HG02763 (cell line): ENCODE measurements around the gene GSN.
"Not testable (repeated sequence)": the region's sequence is repeated elsewhere in the genome, so short reads cannot be mapped to it uniquely, and the experiment has no call there.

ENCODE experiments used
- ATAC-seq: cut with Tn5 transposase; IDR thresholded peaks from one replicate; pipeline ENCODE4 v1.9.1; 2021; ENCODE audit warnings: mild to moderate bottlenecking, moderate library complexity; ENCODE audit not compliant: unreplicated experiment

GSN gene

GRCh38 chr9:121286973-121287741 is 19.2 kb downstream of the GSN start:
- ATAC-seq = no peak

- ATAC-seq = no peak
These were observed 20.7 kb downstream of the GSN start for GRCh38 chr9:121288673-121289025.

GRCh38 chr9:121289026-121289771 is 21.2 kb downstream of the GSN start:
- no peak for ATAC-seq

- ATAC-seq = no peak
These were observed 21.9 kb downstream of the GSN start for GRCh38 chr9:121289772-121290370.

DNA sequence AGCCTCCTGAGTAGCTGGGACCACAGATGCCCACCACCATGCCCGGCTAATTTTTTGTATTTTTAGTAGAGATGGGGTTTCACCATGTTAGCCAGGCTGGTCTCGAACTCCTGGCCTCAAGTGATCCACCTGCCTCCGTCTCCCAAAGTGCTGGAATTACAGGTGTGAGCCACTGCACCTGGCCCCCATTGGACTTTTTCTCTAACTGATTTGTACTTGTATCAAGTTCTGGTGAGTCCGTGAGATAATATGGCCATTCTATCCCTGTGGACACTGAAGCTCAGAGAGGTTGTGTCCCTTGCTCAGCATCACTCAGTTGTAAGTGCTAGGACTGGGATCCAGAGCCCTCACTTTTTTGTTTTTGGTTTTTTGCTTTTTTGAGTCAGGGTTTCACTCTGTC is 23.6 kb downstream of the GSN start:
- not testable (repeated sequence) for ATAC-seq

GRCh38 chr9:121292051-121292450 is 24.1 kb downstream of the GSN start:
- no peak for ATAC-seq

DNA sequence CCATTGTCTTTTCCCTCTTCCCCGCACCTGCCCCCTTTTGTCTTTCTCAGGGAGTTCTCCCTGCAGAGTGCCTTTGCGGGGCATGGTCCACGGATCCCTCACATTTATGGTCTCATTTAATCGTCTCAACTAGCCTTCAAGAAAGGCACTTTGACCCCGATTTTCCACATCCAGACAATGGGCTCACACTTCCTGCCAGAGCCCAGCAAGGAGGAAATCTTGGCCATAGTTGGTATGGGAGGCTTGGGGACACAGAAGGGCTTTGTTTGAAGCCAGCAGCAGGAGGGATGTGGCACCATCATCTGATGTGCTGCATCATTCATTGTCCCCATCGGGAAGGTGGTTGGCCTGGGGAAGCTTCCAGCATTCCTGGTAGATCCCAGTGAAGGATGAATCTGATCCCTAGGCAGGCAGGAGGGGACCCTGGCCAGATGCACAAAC is 24.9 kb downstream of the GSN start:
- no peak for ATAC-seq

GRCh38 chr9:121294151-121294743 is 26.3 kb downstream of the GSN start:
- no peak for ATAC-seq

- ATAC-seq = no peak
These were observed 27.1 kb downstream of the GSN start for GRCh38 chr9:121294866-121295661.

GRCh38 chr9:121295662-121296191 is 27.8 kb downstream of the GSN start:
- no peak for ATAC-seq

GRCh38 chr9:121296213-121297127 is 28.5 kb downstream of the GSN start:
- no peak for ATAC-seq

GRCh38 chr9:121297389-121297788 is 29.4 kb downstream of the GSN start:
- ATAC-seq = no peak

GRCh38 chr9:121298016-121298538 is 30.1 kb downstream of the GSN start:
- ATAC-seq = no peak

DNA sequence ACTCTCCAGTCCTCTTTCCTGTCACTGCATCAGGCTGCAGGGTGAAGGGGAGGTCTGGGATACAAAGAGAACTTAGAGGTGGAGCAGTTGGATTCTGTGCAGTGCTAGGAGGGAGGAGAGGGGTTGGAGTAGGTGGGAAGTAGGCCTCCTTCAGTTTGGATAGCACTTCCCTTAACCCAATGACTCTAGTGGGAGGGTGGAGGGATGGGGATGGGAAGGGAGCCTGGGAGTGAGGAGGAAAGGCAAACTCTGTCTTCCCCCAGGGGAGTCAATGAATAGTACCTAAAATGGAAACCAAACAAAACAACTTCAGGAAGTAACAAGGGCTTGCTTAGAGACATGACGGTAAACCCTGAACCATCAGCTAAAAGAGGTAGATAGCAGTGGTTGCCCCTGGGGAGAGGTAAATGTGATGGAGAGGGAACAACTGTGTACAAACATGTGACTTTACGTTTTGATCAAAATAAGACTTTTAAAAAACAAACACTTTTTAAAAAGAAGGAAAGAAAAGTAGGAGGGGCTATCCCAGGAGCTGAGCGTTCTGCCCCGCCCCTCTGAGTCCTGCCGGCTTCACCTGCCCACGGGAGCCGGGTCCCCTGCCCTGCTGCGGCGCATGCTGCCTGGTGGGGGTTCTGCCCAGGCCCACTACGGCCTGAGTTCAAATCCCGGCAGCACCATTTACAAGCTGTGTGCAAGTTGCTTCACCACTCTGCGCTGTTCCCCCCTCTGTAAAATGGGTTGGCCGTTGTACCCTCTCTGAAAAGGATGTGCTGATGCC is 30.9 kb downstream of the GSN start:
- ATAC-seq = no peak

GRCh38 chr9:121299467-121300282 is 31.7 kb downstream of the GSN start:
- ATAC-seq = no peak

GRCh38 chr9:121300283-121301119 is 32.5 kb downstream of the GSN start:
- ATAC-seq = no peak

DNA sequence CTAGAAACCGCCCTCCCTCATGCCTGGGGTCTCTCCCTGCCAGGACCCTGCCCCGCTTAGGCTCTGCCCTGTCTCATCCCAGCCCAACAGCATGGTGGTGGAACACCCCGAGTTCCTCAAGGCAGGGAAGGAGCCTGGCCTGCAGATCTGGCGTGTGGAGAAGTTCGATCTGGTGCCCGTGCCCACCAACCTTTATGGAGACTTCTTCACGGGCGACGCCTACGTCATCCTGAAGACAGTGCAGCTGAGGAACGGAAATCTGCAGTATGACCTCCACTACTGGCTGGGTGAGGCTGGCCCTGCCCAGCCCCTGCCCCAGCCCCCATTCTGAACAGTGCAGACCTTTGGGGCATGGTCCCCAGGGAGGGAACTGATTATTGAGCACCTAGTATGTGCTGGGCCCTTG is 33.9 kb downstream of the GSN start:
- ATAC-seq = no peak
